Upper lobe of left lung (tissue), 6 donors: Measurements from ENCODE around the gene NR1H4. TPM values are rescaled to one million over a fixed set of nuclear protein-coding genes. Genes with fewer than 3 reads are reported as not detected.
"Not testable (repeated sequence)": the region's sequence is repeated elsewhere in the genome, so short reads cannot be mapped to it uniquely, and the experiment has no call there.

ENCODE experiments used
- ATAC-seq, 2 donors: fragments of 200-7000 bp; cut with Tn5 transposase; one replicate each; pipeline ENCODE4 v1.9.1; 2022; ENCODE audit warnings: mild to moderate bottlenecking in 2 of 2, moderate library complexity in 2 of 2; ENCODE audit not compliant: low FRiP score in 2 of 2
- DNase-seq, 2 donors: peaks; one replicate each; pipeline ENCODE4 v3.0.0-alpha.2; 2019 to 2020
- H3K27ac ChIP-seq, 4 donors: fragments of 200-600 bp; sonication (generic); one replicate each; pipeline ENCODE4 v1.5.1; 2016 to 2019
- H3K27me3 ChIP-seq, 4 donors: fragments of 200-600 bp; sonication (generic); one replicate each; pipeline ENCODE4 v1.5.1; 2017 to 2019
- H3K36me3 ChIP-seq, 4 donors: fragments of 200-600 bp; sonication (generic); one replicate each; pipeline ENCODE4 v1.5.1; 2016 to 2019
- H3K4me1 ChIP-seq, 4 donors: fragments of 200-600 bp; sonication (generic); one replicate each; pipeline ENCODE4 v1.5.1; 2018 to 2019
- H3K4me3 ChIP-seq, 4 donors: fragments of 200-600 bp; sonication (generic); one replicate each; pipeline ENCODE4 v1.5.1; 2017 to 2019; ENCODE audit warnings: mild to moderate bottlenecking in 2 of 4, moderate library complexity in 1 of 4
- H3K9me3 ChIP-seq, 4 donors: fragments of 200-600 bp; sonication (generic); one replicate each; pipeline ENCODE4 v1.5.1; 2018 to 2019
- CTCF ChIP-seq, 6 experiments: fragments of 450-650 bp in 4 of 6; fragments of 200-600 bp in 2 of 6; sonication (generic) in 2 of 6; IDR thresholded peaks; one replicate each; pipeline ENCODE4 v1.5.1; 2016 to 2019; ENCODE audit warnings: antibody characterized with exemption in 6 of 6
- EP300 ChIP-seq, 4 donors: sonication (generic); formaldehyde crosslinking; IDR thresholded peaks; one replicate each; pipeline ENCODE4 v1.5.1; 2017; ENCODE audit warnings: antibody characterized with exemption in 4 of 4, control low read depth in 2 of 4
- POLR2A ChIP-seq, 4 donors: fragments of 450-650 bp; IDR thresholded peaks; one replicate each; pipeline ENCODE4 v1.5.1; 2016 to 2017; ENCODE audit warnings: antibody characterized with exemption in 4 of 4, mild to moderate bottlenecking in 2 of 4
- POLR2AphosphoS5 ChIP-seq, 2 donors: sonication (generic); formaldehyde crosslinking; IDR thresholded peaks; one replicate each; pipeline ENCODE4 v1.5.1; 2017; ENCODE audit warnings: antibody characterized with exemption in 2 of 2
- WGBS, 2 donors: methylation state at CpG; one replicate each; pipeline ENCODE4 v1.1.5; 2017 to 2018; 5-methylcytosine and 5-hydroxymethylcytosine counted together
- total RNA-seq, 6 donors: library from RNA; depleted of rRNA in 4 of 6; stranded (reverse); fragments of >200 nt in 4 of 6; gene quantifications; one replicate each; pipeline versions ENCODE4 v1.1.0 to v1.2.1, GENCODE V29; 2016 to 2021
- donor health status: DM: no; HTN: no; CAD: no; lungs with moderate emphysema.
- donor health status: DM: no; HTN: yes; CAD: no; lungs with severe emphysema.

Gene NR1H4
- total RNA-seq: under 1 TPM in 2 of 6 donors, not detected in 4; 0.09 to 0.20 TPM

- no peak for TF ChIP-seq CTCF (IDR thresholded peaks at IDR 0.05)
- TF ChIP-seq POLR2AphosphoS5 (IDR thresholded peaks at IDR 0.05): no peak
- no peak for TF ChIP-seq EP300 (IDR thresholded peaks at IDR 0.05)
- TF ChIP-seq POLR2A (IDR thresholded peaks at IDR 0.05): no peak
- Histone ChIP-seq H3K4me1 (no peaks in the 10 kb centered on the region), H3K4me3 (no peak within 1 kb of the TSS), H3K27me3 (no peaks in the 10 kb centered on the region), H3K9me3 (no peaks in the 10 kb centered on the region), H3K27ac (no peak within 1 kb of the TSS), H3K36me3 (no peaks in the 10 kb centered on the region)
- ATAC-seq (no peak), DNase-seq (no peak)
- WGBS, 2 donors: 61 to 66% methylated on average over 6 of the region's 6 CpGs
These were observed at the start of gene NR1H4 for GRCh38 chr12:100473716-100474150. Gene NR1H4, plus strand, starts transcription at chr12:100473866. Its CDS starts 19,458 bp downstream, at chr12:100493324.

- Histone ChIP-seq H3K4me1 (no peaks in the 10 kb centered on the region), H3K27ac (no peak overlapping the region), H3K9me3 (no peaks in the 10 kb centered on the region), H3K27me3 (no peaks in the 10 kb centered on the region), H3K4me3 (no peak overlapping the region), H3K36me3 (no peaks in the 10 kb centered on the region)
- DNase-seq: no peak
- TF ChIP-seq CTCF (IDR thresholded peaks at IDR 0.05): no peak
- no peak for TF ChIP-seq POLR2A (IDR thresholded peaks at IDR 0.05)
- TF ChIP-seq EP300 (IDR thresholded peaks at IDR 0.05): no peak
- TF ChIP-seq POLR2AphosphoS5 (IDR thresholded peaks at IDR 0.05): no peak
- 15 to 28% methylated on average over 1 of the region's 1 CpG for WGBS, 2 donors
- ATAC-seq: no peak
These were observed 47.5 kb upstream of the NR1H4 start for GRCh38 chr12:100426145-100426544.

GRCh38 chr12:100427078-100427477 is 46.6 kb upstream of the NR1H4 start:
- DNase-seq (no peak), ATAC-seq (peak in 1 of 2 donors; percentile 59)
- Histone ChIP-seq H3K36me3 (no peaks in the 10 kb centered on the region), H3K27ac (no peak overlapping the region), H3K9me3 (no peaks in the 10 kb centered on the region), H3K4me3 (no peak overlapping the region), H3K27me3 (no peaks in the 10 kb centered on the region), H3K4me1 (no peaks in the 10 kb centered on the region)
- no peak for TF ChIP-seq CTCF (IDR thresholded peaks at IDR 0.05)
- no peak for TF ChIP-seq POLR2A (IDR thresholded peaks at IDR 0.05)
- TF ChIP-seq EP300 (IDR thresholded peaks at IDR 0.05): no peak
- no peak for TF ChIP-seq POLR2AphosphoS5 (IDR thresholded peaks at IDR 0.05)
- WGBS, 2 donors: 81% methylated on average over 3 of the region's 3 CpGs

- H3K27ac ChIP-seq, H3K9me3 ChIP-seq, H3K4me1 ChIP-seq, ATAC-seq, H3K4me3 ChIP-seq, H3K27me3 ChIP-seq, H3K36me3 ChIP-seq: not testable (repeated sequence)
- DNase-seq: peak in 1 of 2 donors; percentile 75
- 89 to 96% methylated on average over 6 to 23 of the region's 32 CpGs for WGBS, 2 donors
These were observed 43.4 kb upstream of the NR1H4 start for GRCh38 chr12:100430251-100430650.

GRCh38 chr12:100433701-100434100 is 40.0 kb upstream of the NR1H4 start:
- H3K4me1 ChIP-seq: no peaks in the 10 kb centered on the region
- H3K36me3 ChIP-seq: no peaks in the 10 kb centered on the region
- ATAC-seq (no peak), DNase-seq (no peak)
- H3K27ac ChIP-seq: no peak overlapping the region
- no peaks in the 10 kb centered on the region for H3K27me3 ChIP-seq
- TF ChIP-seq POLR2A (IDR thresholded peaks at IDR 0.05): no peak
- TF ChIP-seq CTCF (IDR thresholded peaks at IDR 0.05): no peak
- no peak for TF ChIP-seq POLR2AphosphoS5 (IDR thresholded peaks at IDR 0.05)
- no peak for TF ChIP-seq EP300 (IDR thresholded peaks at IDR 0.05)
- WGBS, 2 donors: 47 to 52% methylated on average over 2 of the region's 2 CpGs
- no peaks in the 10 kb centered on the region for H3K9me3 ChIP-seq
- H3K4me3 ChIP-seq: no peak overlapping the region
